HEK293T (cell line): ENCODE results near the gene ANTXRL.

Experiments
- FOXK2 ChIP-seq: fragments of 450-650 bp; IDR thresholded peaks from 2 replicates; pipeline ENCODE4 v1.6.1; 2016; ENCODE audit warnings: mild to moderate bottlenecking
- TF ChIP-seq, protein P1 (sequence below): fragments of 450-650 bp; IDR thresholded peaks from 2 replicates; pipeline ENCODE4 v1.6.1; 2016

DNA sequence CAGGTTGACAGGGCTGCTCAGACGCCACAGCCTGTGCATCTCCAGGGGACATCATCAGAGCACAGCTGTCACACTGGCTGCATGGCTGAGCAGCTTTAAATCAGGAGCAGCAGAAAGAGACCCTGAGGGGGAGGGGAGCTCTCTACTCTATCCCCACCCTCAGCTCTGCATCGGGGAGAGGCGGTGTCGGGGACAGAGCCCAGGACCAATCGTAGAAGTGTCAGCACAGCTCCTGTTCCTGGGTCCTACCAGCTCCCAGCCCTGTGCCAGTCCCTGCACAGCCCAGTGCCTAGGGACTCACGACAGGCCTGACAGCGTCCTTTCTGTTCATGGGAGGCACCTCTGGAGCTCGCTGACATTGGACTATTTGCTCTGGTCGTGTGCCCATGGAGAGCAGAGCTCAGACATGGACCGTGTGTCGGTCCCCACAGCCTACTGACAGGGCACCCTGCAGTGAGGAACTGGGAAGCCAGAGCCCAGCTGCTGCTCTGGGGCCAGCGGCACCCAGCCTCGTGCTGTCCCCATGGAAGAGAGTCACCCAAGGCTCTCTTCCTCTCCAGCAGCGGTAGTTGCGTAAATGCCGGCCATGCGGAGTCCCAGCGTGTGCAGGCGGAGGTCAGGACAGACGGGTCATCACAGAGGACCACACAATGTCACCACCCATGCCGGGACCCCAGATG, 20.4 kb upstream of the ANTXRL start:
- TF ChIP-seq, protein P1, sequence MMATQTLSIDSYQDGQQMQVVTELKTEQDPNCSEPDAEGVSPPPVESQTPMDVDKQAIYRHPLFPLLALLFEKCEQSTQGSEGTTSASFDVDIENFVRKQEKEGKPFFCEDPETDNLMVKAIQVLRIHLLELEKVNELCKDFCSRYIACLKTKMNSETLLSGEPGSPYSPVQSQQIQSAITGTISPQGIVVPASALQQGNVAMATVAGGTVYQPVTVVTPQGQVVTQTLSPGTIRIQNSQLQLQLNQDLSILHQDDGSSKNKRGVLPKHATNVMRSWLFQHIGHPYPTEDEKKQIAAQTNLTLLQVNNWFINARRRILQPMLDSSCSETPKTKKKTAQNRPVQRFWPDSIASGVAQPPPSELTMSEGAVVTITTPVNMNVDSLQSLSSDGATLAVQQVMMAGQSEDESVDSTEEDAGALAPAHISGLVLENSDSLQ, result no peak
- TF ChIP-seq FOXK2, result no peak
